HG03469 (cell line): ENCODE results near the gene RRAS2.
"Not testable (repeated sequence)": the region's sequence is repeated elsewhere in the genome, so short reads cannot be mapped to it uniquely, and the experiment has no call there.

Experiments used
- ATAC-seq: cut with Tn5 transposase; IDR thresholded peaks from one replicate; pipeline ENCODE4 v1.9.1; 2021; ENCODE audit warnings: mild to moderate bottlenecking, moderate library complexity, moderate number of reproducible peaks; ENCODE audit not compliant: unreplicated experiment

The RRAS2 gene

DNA sequence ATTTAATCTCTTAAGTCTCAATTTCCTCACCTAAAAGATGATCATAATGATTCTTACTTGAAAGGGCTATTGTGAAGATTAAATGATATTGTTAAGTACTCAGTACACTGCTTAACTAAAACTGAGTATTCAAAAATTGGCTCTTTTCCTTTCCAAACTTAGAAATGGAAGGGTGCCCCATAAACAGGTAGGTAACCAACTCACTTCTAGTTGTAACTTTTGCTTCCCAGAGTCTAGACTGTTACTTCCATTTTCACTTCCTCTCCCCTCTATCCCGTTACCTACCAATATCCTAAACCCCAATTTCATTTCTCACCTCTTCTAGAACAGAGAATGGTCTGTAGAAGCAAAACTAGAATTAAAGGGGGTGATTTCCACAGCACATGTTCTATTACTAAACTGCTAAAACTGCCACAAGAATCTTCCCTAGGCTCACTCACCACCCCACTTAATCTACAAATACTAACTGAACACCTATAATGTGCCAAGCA, 50.0 kb downstream of the RRAS2 start:
- ATAC-seq = no peak

DNA sequence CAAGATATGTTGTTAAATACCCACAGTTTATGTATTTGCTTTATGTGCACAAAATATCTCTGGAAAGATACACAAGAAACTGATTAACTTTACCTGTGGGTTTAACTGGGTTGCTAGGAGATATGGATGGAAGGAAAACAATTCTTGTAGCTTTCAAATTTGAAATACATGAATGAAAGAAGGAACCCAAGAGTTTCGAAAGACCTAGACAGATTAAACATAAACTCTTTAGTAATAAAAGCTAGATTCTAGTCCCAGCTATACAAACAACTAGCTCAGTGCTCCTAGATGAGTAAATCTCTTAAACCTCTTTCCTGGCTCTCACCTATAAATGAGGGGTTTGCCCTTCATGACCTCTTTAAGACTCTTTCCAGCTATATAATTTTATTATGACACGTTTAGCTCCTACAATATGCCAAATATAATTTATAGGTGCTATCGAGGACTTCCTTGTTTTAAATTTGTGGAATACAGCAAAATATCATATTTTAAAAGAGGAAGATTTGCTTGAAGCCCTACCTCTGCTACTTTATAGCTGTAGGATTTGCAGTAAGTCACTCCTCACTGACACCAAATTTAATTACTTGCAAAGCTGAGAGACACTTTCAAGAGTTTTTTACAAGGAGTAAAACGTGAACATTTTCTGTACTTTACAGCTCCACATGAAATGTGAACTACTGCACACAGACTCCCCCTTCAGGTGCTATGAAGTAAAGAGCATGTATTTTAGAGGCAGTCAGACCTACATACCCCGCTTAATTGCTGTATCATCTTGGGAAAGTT, 50.7 kb downstream of the RRAS2 start:
- ATAC-seq = peak; percentile 30

DNA sequence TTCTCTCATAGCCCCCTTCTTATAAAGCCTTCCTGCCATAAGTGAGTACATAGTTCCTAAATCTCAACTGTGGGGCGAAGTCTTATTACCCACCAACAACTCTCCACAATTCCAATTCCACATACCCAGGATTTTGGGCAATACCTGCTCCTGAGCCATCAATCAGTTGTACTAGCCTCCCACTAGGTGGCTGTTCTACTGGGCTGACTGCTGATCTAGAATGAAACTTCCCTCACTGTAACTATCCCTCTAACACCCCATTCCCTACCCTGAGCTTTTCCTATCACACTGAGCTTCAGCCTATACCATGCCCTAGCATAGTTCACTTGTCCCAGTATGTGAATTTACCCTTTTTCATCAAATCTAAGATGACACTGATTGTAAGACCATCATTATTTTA, 52.5 kb downstream of the RRAS2 start:
- ATAC-seq = no peak

GRCh38 chr11:14305649-14306048, 53.3 kb downstream of the RRAS2 start:
- ATAC-seq = no peak

- no peak for ATAC-seq
These were observed 54.4 kb downstream of the RRAS2 start for GRCh38 chr11:14304601-14305000.

DNA sequence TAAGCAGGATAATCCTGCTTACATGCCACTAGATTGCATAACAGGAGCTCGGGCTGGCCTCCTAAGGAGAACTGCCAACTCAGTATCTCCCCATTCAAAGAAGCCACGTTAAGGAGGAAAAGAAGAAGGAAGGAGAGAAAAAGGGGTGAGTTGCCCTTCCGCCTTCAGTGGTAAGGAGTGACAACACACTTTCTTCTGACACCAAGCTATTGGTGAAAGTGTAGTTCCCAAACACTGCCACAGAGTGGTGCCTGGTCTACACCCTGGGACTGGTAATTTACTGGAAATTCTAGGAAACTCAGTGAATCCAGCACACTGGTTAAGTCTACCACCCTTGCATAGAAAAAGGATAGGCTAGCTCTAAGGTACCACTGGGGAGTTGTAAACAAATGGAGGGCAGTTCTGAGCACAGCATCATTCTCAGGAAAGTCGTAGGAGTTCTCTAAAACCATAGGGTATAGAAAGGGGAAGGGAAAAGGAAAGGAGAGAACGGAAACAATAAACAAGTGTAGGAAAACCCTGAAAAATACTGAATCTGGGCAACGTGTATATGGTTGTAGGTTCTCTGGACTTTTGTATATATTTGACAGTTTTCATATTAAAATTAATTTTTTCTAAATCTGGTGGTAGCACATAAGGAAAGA, 58.2 kb downstream of the RRAS2 start:
- ATAC-seq = peak; percentile 77

- no peak for ATAC-seq
These were observed 59.1 kb downstream of the RRAS2 start for GRCh38 chr11:14299921-14300320.

GRCh38 chr11:14290422-14290821, 68.6 kb downstream of the RRAS2 start:
- no peak for ATAC-seq

DNA sequence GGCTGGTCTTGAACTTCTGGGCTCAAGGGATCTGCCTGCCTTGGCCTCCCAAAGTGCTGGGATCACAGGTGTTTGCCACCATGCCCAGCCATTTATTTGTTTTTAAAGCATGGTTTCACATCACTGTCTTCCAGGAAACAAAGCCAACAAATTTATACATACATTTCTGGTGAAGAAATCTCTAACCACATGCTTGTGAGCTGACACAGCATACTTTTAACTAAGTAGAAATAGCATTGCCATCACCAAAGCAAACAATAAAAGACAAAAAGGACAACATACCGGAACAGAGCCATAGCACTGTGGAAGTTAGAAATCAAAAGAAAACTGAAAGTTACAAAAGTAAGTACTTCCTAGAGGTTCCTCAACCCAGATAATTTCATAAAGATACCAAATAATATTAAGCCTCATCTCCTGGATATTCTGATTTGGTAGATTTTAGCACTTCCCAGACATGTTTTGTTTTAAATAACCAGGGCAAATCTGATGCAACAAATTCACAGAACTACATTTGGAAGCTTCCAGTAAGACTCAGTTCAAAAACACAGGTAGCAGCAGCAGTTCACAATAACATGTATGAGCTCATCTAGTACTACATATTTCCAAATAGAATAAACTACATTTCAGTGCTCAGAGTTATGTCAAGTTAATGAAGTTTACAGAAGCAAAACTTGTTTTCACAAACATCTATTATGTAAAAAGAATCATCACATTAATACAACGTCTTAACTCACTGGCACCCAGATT, 70.6 kb downstream of the RRAS2 start:
- no peak for ATAC-seq

GRCh38 chr11:14278869-14279268, 80.1 kb downstream of the RRAS2 start:
- not testable (repeated sequence) for ATAC-seq

- ATAC-seq = no peak
These were observed 83.9 kb downstream of the RRAS2 start for GRCh38 chr11:14275076-14275475.

GRCh38 chr11:14273895-14274294, 85.1 kb downstream of the RRAS2 start:
- no peak for ATAC-seq

DNA sequence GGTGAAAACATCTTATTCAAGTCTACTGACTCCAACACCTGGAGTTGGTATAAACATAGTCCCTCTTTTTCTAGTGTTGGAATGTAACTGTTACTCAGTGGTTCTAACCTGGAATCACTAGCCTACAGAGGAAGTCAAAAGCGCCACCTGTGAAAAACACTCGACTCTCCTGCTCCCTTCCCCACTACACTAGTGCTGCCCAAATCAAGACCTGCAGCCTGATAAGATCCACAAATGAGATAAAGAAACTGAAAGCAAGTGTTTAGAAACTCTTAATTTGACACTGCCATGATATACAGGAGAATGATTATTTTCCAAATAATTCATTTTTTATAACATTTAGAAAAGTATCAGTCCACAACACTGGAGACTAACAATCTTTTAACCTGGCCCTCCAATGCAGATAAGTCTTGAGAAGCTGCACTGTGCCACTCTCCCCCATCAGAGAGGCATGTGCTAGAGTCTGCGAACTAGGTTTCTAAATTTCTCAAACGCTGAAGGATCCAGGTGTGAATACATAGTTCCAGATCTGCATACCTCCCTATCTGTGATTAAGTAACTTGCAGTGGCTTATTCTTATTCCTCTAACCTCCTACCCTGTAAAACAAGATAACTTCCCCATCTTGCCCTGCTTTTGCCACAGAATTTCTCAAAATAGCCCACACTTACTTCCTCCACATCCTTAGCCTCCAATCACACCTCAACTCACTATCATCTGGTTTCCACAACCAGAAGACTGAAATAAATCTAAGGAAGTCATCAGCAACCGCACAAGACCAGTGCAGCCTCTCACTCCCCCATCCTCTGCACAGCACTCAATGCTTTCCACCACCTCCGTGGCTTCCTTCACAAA, 88.1 kb downstream of the RRAS2 start:
- ATAC-seq = peak; percentile 65

DNA sequence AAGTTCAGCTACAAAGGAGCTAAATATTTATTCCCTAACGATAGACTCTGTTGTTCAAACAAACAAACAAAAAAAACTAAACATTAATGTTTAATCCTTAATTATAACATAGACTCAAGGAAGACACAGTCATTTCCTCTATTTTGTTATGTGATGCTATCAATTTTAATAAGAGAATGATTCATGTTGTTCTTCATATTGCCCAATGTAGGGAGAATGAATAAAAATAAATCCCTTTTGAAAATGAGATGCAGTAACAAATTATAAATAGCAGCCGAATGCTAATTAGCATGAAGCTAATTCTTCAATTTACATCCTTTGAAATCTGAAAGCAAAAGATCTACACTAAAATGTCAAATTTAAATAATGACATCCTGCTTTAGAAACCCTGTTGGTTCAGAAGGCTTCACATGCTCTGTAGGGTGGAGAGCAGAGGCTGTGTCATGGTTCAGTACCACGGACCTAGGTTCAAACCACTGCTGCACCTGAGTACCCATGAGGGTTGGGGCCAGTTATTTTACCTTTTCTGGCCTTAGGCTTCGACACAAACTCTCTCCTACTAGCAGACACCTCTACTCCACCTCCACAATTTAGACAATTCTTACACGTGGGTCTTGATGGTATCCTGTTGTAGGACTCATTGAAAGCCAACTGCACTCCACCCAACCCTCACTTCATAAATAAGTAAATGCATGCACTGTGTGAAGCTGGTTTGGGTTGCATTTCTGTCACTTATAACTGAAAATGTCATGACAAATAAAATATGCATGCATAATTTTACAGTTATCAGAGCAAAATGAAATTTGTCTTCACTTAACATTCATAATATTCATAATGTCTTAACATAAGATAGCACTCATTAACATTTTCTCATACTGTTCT, 89.0 kb downstream of the RRAS2 start:
- no peak for ATAC-seq

GRCh38 chr11:14267861-14268635, 90.9 kb downstream of the RRAS2 start:
- no peak for ATAC-seq

- ATAC-seq = no peak
These were observed 92.4 kb downstream of the RRAS2 start for GRCh38 chr11:14266622-14267021.

DNA sequence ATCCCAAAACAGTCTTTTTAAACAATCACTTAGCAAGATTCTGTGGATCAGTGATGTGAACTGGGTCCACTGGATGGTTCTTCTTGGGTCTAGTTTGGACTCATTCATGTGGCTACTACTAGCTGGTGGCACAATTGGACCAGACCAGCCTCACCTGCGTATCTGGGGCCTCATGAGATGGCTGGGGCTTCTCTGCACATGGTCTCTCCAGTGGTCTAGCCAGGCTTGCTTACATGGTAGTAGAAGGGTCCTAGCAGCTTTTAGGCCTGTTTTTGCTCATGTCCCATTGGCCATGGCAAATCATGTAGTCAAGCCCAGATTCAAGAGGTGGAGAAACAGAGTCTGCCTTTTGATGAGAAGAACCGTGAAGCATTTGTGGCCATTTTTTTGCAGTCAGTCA, 94.0 kb downstream of the RRAS2 start:
- ATAC-seq = no peak

DNA sequence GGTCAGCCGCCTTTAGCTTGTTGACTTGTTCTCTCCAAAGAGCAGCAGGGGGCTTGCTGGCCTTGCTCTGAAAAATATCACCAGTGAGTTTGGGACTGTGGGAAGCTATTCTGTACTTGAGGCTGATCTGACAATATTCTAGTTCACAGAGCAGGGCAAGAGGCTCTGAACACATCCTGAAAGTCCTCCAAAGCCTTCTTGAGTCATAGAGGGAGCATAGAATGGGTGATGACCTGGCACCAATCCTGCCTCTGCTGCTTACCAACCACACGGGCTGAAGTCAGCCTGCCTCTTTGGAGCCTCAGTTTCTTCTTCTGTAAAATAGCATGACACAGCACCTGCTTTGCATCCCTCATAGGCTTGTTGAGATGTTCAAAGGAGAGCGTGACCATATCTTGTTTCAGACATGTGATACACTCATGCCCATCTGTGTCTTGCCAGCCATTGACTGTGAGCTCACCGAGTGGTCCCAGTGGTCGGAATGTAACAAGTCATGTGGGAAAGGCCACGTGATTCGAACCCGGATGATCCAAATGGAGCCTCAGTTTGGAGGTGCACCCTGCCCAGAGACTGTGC, 96.6 kb downstream of the RRAS2 start:
- ATAC-seq = no peak

DNA sequence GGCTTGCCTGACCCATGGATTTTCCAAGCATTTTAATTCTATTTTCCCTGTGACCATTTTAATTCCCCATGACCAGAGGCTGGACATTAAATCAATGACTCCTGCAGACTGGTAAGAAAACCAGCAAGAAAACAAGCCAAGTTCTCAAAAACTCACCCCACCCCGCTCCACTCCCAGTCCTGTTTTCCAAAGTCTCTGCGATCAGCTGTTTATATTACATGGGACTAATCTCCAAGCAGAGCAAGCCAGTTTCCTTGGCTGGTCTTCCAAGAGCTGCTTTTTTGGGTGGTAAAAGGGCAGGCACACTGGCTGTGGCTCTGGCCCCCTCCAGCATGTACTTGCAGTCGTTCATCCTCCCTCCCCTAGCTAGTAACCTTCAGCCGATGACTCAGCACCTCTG, 97.9 kb downstream of the RRAS2 start:
- no peak for ATAC-seq
